Adipose tissue (tissue), 3 donors: Measurements from ENCODE around the gene EMX1. TPM values are rescaled to one million over a fixed set of nuclear protein-coding genes. Genes with fewer than 3 reads are reported as not detected.

Experiments used
- H3K27ac ChIP-seq: one replicate; pipeline ENCODE4 v1.5.1; 2013; ENCODE audit warnings: low read depth, low read length
- whole genome bisulfite sequencing, 3 donors: extraction: QIAGEN DNeasy Blood & Tissue Kit; methylation state at CpG; one replicate each; pipeline ENCODE4 v1.1.7; 2013; 5-methylcytosine and 5-hydroxymethylcytosine counted together
- polyA plus RNA-seq, 3 donors: library from polyadenylated mRNA; stranded (reverse); fragments of 200-250 nt; gene quantifications; one replicate each; pipeline ENCODE4 v1.2.3, GENCODE V29; 2013
- donor health status: healthy with polysubstance abuse.
- donor health status: Bipolar disorder and iron deficiency.
- donor health status: healthy.

Gene EMX1
- polyA plus RNA-seq, 3 donors, result 0.10 to 0.45 (median 0.34) TPM

DNA sequence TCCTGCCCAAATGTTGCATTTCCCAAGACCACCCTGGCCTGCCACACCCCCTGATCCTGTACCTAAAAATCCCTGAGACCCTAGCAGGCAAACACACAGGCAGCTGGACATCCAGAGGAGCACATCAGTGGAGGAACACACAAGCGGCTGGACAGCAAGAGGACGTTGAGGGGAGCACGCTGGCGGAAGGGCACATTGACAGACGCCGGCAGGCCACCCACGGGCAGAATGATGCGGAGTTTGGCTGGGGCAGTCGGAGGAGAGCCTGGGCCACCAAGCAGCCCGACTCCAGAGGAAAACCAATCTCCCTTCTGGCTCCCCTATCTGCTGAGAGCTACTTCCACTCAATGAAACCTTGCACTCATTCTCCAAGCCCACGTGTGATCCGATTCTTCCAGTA is 47.7 kb downstream of the EMX1 start:
- 88 to 95% (median 91%) methylated on average over 12 of the region's 12 CpGs for WGBS, 3 donors
- H3K27ac ChIP-seq, result no peak overlapping the region

DNA sequence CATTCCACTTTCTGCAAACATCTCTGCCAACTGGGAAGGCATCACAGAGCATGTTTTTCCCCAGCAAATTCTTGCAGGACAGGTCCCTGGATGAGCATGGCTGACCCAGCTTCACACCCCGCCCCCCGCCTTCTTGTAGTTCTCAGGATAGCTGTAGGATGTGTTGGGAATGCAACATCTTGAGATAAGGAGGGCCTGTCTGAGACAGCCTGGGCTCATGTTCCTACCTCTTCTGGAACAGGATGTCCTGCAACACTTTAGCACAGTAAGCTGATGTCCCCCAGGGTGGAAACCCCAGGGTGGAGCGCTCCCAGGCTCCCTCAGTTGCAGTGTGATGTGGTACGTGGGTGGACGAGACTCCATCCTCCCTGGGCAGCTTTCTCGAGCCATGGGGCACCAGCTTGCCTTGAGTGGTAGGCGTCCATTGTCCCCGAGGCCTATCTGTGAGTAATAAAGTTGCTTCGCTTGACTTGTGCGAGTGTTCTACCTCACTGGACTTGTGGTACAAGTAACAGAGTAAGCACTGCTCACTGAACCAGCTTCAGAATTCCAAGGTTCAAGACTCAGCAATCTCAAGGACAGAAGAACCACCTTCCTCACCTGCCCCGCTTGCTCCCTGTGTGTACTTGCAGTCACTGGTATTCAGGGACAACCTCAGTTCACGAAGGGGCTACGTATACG is 48.6 kb downstream of the EMX1 start:
- WGBS, 3 donors, result 96 to 97% (median 96%) methylated on average over 14 of the region's 14 CpGs
- H3K27ac ChIP-seq, result no peak overlapping the region

DNA sequence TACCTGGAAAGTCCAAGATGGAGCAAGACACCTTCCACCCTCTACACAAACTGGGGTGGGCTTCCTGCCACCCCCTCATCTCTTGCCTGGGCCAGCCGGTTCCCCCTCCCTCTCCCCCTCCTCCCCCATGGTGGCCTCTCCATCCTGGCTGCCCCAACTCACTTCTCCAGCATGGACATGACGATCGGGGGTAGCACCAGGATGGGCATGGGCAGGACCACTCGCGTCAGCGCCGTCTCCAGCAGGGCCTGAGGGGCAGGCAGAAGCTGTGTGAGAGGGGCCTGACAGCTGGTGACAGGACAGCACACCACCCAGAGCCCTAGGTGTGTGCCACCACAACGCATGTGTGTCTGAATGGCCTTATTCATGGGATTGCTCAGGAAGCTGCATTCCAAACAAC is 51.0 kb downstream of the EMX1 start:
- WGBS, 3 donors, result 86 to 93% (median 90%) methylated on average over 8 of the region's 8 CpGs
- no peak overlapping the region for H3K27ac ChIP-seq

DNA sequence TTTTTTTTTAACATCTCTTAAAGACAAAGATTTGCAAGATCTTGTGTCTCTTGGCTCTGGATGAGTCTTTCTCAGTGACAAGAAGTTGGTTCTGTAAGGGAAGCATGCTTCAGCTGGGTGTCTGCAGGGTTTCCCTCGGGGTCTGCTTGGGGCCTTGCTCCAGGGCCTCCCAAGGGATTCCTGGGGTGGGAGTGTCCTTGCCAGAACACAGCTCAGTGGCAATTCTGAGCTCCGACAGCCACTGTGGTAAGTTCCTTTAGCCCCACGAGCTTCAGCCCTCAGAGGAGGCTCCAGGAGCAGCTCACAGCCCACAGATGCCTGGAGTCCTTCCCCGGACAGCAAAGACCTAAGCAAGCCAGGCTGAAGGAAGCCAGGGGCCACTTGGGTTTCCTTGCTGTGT is 52.4 kb downstream of the EMX1 start:
- 79 to 84% (median 79%) methylated on average over 4 of the region's 4 CpGs for WGBS, 3 donors

DNA sequence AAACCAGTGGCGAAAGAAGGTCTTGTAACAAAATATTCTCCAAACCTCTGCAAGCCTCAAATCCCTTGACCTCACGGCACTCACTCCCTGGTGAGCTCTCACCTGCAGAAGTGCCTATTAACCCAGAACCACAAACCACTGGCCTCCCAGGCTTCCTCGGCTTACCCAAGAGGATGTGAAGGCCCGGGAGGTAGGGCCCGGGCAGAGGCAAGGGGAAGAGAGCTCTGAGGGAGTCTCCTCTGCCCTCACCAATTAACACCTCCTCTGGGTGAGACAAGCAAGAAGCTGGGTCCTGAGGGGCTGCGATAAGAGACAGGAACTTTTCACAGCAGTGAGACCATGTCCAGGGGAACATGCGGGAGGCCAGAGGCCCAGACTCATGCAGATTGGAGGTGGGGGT is 53.7 kb downstream of the EMX1 start:
- no peak overlapping the region for H3K27ac ChIP-seq
- 75 to 93% (median 78%) methylated on average over 7 of the region's 7 CpGs for WGBS, 3 donors

More for the DNA sequence above, 52.4 kb downstream of the EMX1 start:
- no peak overlapping the region for H3K27ac ChIP-seq

DNA sequence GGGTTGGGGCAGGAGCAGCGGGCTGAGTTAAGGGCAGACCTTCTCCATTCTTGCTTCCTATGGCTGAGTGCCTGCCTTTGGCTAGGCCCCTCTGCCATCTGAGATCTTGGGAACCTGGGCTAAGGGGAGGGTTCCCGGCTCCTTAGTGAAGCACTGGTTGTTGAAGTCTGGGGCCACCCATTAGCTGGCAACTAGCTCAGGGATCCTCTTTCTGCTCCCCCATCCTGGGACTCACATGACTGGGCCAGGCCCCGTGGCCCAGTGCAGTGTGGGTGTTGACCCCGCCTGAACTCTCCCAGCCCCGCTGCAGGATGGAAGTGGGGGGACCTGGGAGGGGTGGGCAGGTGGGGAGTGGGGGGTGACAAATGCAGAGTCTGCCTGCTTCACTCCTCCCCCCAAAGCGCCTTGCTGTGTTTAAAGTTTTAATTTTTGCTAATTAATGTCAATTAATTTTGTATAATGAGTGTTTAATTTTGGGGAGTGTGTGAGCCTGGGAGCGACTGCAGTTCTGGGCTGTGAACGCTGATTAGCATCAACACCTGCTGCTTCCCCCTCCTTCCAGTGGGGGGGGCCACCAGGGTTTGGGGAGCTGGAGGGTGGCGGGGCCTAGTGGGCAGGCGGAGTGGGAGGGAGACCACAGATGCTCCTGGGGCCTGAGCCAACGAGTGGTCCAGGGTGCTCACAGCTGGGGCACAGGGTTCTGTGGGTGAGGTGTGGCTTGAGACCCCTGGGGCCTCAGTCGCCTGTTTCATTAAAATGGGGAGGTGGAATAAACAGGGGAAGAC is 55.2 kb downstream of the EMX1 start:
- H3K27ac ChIP-seq, result no peak overlapping the region
- 91 to 94% (median 92%) methylated on average over 12 of the region's 12 CpGs for WGBS, 3 donors

DNA sequence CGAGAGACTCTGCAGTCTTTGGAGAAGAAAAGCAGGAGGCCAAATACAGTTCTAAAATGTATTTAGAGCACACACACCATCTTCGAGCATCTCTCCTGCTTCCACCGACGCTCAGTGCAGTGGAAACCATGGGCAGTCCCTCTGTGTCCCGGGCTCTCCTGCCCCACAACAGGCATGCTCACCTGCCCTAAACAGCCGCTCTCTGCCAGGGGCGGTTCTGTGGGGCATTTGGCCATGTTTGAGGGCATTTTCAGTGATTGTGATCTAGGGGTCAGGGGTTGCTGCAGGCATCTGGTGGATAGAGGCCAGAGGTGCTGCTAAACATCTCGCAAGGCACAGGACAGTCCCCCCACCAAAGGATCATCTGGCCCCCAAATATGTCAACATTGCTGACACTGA is 55.8 kb downstream of the EMX1 start:
- 87 to 96% (median 93%) methylated on average over 8 of the region's 8 CpGs for WGBS, 3 donors
- no peak overlapping the region for H3K27ac ChIP-seq

DNA sequence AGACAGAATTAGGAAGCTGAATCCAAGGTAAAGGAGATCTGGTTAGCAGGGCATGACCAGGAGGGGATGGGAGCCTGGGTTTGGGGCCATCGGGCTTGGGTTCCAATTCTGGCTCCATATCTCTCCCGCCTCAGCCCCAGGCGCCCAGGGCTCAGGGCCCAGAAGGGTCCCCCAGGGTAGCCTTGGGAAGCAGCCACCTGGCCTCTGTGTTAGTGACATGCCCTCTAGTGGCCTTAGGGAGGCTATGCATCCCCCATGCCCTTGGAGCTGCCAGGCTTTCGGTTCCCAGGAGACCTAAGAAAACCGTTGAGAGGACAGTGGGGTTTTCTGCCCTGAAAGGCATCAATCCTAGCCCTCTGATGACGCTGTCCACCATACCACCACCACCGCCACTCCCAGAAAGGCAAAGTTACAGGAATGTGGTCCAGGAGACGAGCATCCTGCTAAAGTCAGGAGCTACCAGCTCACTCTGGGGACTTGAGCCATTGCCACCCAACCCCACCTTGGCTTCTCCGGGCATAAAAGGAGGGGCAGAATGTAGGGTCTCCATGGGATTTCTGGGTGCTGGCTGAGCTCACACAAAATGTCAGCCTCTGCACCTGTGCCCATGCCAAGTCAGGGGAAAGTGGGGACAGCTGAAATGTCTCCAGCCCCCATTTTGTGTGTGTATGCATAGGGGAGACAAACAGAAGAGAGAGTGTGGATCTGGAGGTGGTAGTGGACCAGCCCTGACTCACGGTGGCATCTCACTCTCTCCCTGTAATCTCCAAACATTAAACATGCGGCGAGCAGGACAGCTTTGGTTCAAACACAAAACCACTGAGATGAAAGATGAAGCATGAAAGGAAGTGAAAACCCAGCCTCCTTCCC is 56.5 kb downstream of the EMX1 start:
- no peak overlapping the region for H3K27ac ChIP-seq
- WGBS, 3 donors, result 40 to 70% (median 68%) methylated on average over 12 of the region's 12 CpGs

DNA sequence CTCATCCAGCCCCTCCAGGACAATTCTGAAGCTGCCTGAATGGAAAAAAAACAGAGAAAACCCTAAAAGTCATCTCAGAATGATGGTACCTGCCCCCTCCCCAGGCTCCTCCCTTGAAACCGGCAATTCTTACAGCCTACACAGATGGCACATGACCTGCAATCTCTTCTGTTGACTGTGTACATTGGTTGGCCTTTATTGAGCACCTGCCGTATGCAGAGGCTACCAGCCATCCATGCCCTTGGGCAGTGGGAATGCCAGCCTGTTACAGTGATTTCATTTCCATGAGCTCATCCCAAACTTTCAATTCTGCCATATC is 57.1 kb downstream of the EMX1 start:
- 69 to 95% (median 75%) methylated on average over 2 of the region's 2 CpGs for WGBS, 3 donors

DNA sequence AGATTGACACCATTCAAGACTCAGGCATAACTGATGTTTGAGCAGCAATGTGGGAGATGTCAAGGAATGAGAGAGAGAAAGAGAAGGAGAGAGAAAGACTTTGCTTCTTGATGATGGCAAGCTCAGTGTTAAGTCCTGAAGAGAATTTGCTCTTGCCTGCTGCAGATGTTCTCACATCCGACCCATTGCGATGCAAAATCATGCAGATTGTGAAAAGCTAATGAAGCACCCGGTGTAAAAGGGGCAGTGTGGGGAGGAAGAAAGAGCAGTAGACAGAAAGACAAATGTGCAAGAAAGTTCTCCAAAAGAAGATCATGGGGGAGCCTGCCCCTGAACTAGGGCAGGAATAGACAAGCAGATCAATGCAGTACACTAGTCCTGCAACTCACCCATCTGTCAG is 57.7 kb downstream of the EMX1 start:
- 67 to 78% (median 75%) methylated on average over 3 of the region's 3 CpGs for WGBS, 3 donors
- H3K27ac ChIP-seq, result no peak overlapping the region

More for the DNA sequence above, 57.1 kb downstream of the EMX1 start:
- no peak overlapping the region for H3K27ac ChIP-seq

DNA sequence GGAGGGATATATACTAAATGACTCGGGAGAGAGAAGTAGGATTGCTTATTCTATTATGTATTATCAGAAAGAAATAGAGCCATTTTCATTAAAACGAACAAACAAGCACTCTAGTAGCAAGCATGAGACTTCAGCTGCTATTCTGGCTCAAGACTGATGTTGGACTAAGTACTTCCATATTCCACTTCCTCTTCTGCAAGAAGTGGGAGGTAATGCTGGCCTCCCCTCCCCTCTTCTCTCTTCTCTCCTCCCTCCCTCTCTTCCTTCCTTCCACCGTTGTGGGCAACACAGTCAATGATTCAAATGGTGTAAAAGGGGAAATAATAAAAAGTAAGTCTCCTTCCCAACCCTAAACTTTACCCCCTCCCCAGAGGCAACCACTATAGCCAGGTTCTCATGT is 62.6 kb downstream of the EMX1 start:
- H3K27ac ChIP-seq, result no peak overlapping the region
- WGBS, 3 donors, result 37 to 76% (median 41%) methylated on average over 3 of the region's 3 CpGs

DNA sequence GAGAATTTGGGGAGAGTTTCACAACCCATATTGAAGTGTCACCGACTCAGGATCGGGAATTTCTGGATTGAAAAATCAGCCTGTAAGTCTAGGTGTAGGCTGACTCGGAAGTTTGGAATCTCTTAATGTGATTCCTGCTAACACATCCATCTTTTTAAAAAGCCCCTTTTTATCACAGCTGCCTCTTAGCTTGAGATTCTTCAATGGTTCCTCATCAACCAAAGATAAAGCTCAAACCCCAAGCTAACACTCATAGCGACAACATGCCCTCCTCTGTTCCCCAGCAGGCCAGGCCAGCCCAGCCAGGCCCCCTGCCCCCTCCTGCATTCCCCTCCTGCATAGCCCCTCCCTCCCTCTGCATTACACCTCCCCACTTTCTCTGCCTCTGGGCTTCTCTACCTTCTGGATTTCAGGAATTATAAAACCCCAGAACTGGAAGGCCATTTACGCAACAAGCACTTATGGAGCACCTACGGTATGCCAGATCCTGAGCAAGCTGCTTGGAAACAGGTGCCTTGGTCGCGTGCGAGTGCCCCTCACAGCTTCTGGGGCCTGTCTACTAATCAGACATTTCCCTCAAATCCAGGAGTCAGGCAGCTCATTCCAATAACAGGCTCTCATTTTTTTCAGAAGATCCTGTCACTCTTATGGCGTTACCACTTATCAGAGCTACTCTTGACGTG is 63.4 kb downstream of the EMX1 start:
- 89 to 92% (median 90%) methylated on average over 11 of the region's 11 CpGs for WGBS, 3 donors
- H3K27ac ChIP-seq, result no peak overlapping the region

DNA sequence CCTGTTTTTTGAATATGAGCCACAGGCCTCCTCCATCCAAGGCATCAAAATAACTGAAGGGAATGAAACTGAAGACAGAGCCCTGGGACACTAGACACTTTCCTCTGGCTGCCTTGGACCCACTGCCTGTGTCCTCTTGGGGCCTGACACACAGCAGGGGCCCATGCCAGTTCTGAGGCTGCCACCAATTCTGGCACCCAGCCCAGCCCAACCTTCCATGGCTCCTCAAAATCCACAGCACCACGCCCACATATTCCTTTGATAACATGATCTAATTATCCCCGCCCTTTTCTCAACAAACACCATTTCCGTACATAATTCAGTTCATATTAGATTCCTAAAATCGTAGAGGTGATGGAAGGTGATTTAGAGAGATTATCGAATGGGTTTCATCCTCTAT is 64.2 kb downstream of the EMX1 start:
- no peak overlapping the region for H3K27ac ChIP-seq
- 93 to 96% (median 96%) methylated on average over 5 of the region's 5 CpGs for WGBS, 3 donors

DNA sequence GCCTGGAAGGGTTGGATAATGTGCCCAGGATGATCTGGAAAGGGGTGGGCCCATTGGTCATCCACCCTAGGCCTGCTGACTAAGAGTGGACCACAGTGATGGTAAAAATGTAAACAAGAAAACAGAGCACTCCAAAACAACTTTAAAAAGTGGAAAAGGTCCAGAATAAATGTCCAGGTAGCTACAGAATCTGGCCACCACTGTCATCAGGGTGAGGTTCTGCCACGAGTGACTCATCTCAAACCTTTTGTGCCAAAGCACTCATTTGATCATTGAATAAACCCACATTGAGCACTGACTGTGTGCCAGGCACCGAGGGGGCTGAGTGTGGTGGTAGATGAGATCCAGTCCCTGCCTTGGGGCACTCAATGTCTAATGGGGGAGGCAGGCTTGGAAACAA is 64.9 kb downstream of the EMX1 start:
- 85 to 95% (median 93%) methylated on average over 2 of the region's 2 CpGs for WGBS, 3 donors
- no peak overlapping the region for H3K27ac ChIP-seq

DNA sequence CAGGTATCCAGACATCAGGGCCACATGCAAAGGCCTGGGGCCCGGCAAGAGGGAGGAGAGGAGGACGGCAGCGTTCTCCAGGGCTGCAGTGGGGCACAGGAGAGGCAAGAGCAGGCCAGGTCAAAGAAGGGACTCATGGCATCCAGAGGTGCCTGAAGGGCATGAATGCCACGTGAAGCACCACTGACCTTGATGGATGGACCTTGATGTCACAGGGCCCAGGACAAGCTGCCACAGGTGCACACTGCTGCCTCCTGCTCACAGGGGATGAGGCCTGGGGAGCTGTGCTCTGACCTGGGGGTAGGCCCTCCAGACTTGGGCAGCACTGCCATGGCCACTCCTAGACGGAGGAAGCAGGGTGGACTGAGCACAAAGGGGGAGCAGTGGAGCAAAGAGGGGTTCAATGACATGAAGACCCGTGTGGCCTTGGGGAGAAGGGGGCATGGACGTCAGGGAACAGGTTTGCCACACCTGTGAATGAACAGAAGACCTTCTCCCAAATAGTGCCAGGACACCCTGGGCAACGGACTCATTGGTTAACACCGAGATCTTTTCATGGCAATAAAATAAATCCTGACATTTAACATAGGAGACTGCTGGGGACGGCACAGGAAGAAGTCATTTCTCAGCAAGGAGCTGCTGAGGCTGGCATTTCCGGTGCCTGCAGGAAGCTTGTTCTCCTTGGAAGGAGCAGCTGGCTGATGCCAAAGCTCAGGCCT is 65.6 kb downstream of the EMX1 start:
- H3K27ac ChIP-seq, result no peak overlapping the region
- 86 to 90% (median 90%) methylated on average over 11 of the region's 11 CpGs for WGBS, 3 donors

DNA sequence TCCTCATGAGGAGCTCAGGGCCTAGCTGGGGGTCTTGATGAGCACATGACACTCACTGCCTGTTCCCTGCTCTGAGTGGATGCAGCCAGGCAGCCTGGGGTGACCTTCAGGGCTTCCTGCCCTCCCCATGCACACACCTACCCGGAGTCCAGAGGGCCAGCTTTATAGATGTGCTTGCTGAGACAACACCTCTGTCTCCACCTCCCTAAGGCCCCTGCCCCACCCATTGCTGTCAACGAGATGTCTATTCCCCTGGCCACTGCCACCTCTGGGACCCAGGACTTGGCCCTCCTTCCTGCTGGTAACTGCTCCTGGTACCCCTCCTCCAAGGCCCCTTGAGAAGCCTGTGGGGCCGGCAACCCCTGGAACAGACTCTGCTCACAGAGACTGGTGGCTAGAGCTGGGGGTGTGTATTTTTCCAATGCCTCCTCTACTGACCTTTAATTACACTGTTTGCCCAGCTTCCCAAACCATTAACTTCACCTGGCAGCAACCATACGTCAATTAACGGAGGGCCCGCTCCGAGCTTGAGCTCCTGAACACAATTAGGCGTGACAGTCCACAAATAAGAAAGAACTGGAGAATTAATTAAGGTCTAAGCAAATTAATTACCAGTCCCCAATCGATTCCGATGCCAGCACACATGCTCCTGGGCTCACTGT is 66.3 kb downstream of the EMX1 start:
- 68 to 83% (median 78%) methylated on average over 10 of the region's 10 CpGs for WGBS, 3 donors
- H3K27ac ChIP-seq, result no peak overlapping the region

DNA sequence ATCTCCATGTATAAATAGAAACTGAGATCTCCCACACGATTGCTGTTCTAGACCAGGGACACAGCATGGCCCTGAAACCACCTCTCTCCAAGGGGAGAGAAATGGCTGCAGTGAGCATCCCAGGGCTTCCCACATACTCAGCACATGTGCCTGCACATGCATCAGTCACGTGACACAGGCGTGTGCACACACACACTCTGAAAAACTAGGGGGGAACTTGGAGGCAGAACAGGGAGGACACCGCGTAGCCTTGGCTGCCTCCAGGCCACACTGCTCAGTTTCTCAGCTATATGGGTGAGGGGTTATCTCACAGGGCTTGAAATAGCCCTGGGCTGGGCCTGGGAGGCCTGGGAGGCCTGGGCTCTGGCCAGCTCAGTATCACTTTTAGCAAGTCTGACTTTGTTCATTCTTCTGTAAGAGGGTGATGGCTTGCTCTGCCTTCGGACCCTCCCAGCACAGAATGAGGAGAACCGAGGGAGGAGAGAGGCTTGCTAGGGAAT is 66.9 kb downstream of the EMX1 start:
- no peak overlapping the region for H3K27ac ChIP-seq
- 43 to 80% (median 61%) methylated on average over 7 of the region's 7 CpGs for WGBS, 3 donors
